Stomach smooth muscle (tissue), 2 donors: ENCODE measurements around the gene ST6GALNAC2.

Experiments used
- H3K27ac ChIP-seq: one replicate; pipeline ENCODE4 v1.7.0; 2013; ENCODE audit warnings: mild to moderate bottlenecking, low read length, inconsistent platforms
- H3K27me3 ChIP-seq, 2 donors: one replicate each; pipeline ENCODE4 v1.7.0; 2013; ENCODE audit warnings: low read length in 2 of 2; ENCODE audit not compliant: insufficient read depth in 2 of 2, control insufficient read depth in 1 of 2
- H3K36me3 ChIP-seq, 2 donors: one replicate each; pipeline ENCODE4 v1.7.0; 2013; ENCODE audit warnings: low read length in 2 of 2; ENCODE audit not compliant: control insufficient read depth in 2 of 2, insufficient read depth in 2 of 2
- H3K4me1 ChIP-seq: one replicate; pipeline ENCODE4 v1.7.0; 2013; ENCODE audit warnings: low read length; ENCODE audit not compliant: control insufficient read depth, insufficient read depth
- H3K4me3 ChIP-seq, 2 donors: one replicate each; pipeline ENCODE4 v1.7.0; 2013; ENCODE audit warnings: low read length in 2 of 2
- H3K9ac ChIP-seq, 2 donors: one replicate each; pipeline ENCODE4 v1.7.0; 2013; ENCODE audit warnings: low read length in 2 of 2, mild to moderate bottlenecking in 1 of 2
- H3K9me3 ChIP-seq, 2 donors: one replicate each; pipeline ENCODE4 v1.7.0; 2013; ENCODE audit warnings: low read length in 2 of 2; ENCODE audit not compliant: control insufficient read depth in 2 of 2
- donor health status: healthy.
- donor health status: Pancreatic carcinoma.

The ST6GALNAC2 gene

DNA sequence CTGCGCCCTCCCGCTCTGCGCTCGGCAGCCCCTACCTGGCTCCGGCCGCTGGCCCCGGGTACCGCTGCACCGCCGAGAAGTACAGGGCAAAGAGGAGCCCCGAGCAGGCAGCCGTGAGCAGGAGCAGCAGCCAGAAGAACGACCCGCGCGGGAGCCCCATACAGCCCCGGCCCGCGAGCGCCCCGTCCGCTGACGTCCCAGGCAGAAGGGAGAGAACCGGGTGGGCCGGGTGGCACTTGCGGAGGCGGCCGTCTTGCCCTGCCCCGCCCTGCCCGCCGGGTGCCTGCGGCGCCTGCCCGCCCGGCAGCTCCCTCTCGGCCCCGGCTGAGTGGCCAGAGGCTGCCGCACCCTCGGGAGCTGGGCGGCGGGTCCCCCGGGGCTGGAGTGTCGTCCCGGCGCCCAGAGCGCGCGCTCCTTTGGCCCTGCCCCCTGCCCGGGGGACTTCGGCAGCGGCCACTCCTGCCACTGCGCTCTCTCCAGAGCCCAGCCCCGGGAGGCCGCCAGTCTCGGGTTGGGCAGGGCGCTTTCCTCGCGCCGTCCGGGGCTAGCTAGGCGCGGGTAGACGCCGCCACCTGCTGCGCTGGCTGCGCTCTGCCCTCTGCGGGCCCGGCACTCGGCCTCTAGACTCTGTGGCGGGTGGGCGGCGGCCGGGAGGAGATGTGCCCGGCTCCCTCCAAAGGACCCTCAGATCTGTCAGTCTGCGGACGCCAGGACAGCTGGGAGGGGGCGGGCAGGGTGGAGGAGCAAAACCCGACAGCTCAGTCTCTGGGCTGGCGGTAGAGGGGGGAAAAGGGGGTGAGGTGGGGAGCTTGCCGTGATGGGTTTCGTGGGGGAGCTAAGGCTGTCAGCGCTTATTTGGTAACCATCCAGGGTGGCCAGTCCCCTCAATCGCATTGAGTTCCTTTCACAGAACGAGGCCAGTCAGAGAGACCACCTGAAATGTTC, at the start of gene ST6GALNAC2:
Gene ST6GALNAC2, minus strand, starts transcription at position 212 of the 945 bp plus-strand sequence. Its CDS starts 52 bp downstream, at position 160.
- Histone ChIP-seq H3K9ac (peak within 1 kb of the TSS; percentile 21 to 42), H3K9me3 (no peaks in the 10 kb centered on the region), H3K27ac (no peak within 1 kb of the TSS), H3K27me3 (peaks cover 22 to 36% of the 10 kb centered on the region in 2 donors), H3K36me3 (no peaks in the 10 kb centered on the region), H3K4me3 (peak within 1 kb of the TSS; percentile 67 to 71), H3K4me1 (peaks cover 19% of the 10 kb centered on the region)

DNA sequence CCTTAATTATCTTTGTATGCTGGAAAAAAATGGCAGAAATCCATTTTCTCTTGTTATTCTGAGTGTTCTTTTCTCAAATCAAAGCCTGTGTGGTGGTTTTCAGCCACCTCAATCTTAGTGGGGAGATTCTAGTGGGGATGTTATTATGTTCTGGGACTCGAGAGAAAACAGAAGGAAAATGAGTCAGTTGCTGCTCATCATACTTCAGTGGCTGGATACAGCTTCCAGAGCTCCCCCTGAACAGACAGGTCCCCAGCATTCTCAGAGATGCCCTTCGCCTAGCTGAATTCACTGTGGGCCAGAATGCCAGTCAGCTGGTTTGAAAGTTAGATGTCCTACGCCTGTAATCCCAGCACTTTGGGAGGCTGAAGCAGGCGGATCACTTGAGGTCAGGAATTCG, 49.4 kb upstream of the ST6GALNAC2 start:
- H3K4me1 ChIP-seq = no peaks in the 10 kb centered on the region
- no peaks in the 10 kb centered on the region for H3K36me3 ChIP-seq
- H3K9ac ChIP-seq = no peak overlapping the region
- no peaks in the 10 kb centered on the region for H3K9me3 ChIP-seq
- H3K27ac ChIP-seq = no peak overlapping the region
- H3K4me3 ChIP-seq = no peak overlapping the region
- H3K27me3 ChIP-seq = peaks cover 0 to 3% of the 10 kb centered on the region in 2 donors

DNA sequence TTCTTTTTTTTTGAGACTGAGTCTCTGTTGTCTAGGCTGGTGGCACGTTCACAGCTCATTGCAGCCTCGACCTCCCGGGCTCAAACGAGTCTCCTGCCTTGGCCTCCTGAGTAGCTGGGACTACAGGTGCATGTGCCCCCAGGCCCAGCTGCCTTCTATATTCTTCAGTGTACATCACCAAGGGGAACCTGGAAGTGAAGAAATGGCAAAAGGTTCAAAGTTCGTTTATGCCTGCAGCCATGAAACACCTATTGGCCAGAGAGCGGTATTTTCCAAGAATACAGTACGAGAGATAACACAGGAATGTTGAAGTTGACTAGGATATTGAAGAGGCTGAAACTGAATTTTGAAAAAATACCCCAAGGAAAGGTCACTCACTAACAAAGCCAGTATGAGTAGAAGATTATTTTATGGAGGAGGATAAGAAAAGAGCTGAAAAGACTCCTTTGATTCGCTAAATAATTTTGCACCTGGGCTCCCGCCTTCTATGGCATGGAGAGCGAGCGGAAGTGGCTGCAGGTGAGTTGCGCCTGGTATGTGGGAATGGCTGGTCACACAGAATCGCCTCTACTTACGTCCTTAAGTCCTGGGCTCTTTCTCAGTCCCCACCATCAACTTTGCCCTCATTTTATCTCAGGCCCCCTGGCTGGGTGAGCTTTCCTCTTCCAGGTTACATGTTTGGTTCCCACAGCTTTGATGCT, 48.1 kb upstream of the ST6GALNAC2 start:
- H3K36me3 ChIP-seq = no peaks in the 10 kb centered on the region
- H3K4me3 ChIP-seq = no peak overlapping the region
- peaks cover 0 to 3% of the 10 kb centered on the region in 2 donors for H3K27me3 ChIP-seq
- no peak overlapping the region for H3K27ac ChIP-seq
- H3K4me1 ChIP-seq = no peaks in the 10 kb centered on the region
- no peak overlapping the region for H3K9ac ChIP-seq
- H3K9me3 ChIP-seq = no peaks in the 10 kb centered on the region

DNA sequence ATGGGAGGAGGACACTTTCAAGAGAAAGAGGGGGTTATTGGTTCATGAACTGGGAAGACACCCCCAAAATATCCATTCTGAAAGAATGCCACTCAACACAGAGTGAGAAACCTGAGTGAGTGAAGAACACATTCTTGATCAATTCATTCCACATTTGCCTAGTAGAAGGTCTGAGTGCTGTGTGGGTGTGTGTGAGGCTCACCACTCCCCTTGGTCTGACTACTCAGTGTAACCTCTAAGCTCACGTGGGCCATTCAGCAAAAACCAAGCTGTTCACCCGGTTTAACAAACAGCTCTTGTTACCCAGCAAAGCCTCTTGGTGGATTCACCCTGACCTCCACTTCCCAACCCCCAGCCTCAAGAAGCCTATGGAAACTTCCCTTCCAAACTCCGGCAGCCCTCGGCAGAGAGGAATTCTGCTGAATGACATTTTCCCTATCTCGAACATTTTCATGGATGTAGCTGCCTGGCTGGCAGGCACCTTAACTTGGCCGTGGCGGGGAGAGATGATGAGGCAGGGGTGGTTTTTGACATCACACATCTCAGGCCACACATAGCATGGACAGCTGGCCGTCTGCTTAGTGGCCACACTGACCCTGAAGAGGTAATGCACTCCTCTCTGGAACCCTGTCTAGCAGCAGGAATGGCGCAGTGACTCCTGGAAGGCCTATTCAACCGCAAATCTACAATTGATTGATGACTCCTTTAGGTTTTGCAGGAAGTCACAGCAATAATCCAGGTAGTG, 46.3 kb upstream of the ST6GALNAC2 start:
- no peaks in the 10 kb centered on the region for H3K36me3 ChIP-seq
- no peak overlapping the region for H3K4me3 ChIP-seq
- no peak overlapping the region for H3K27ac ChIP-seq
- peaks cover 0 to 3% of the 10 kb centered on the region in 2 donors for H3K27me3 ChIP-seq
- no peaks in the 10 kb centered on the region for H3K4me1 ChIP-seq
- no peak overlapping the region for H3K9ac ChIP-seq
- no peaks in the 10 kb centered on the region for H3K9me3 ChIP-seq

DNA sequence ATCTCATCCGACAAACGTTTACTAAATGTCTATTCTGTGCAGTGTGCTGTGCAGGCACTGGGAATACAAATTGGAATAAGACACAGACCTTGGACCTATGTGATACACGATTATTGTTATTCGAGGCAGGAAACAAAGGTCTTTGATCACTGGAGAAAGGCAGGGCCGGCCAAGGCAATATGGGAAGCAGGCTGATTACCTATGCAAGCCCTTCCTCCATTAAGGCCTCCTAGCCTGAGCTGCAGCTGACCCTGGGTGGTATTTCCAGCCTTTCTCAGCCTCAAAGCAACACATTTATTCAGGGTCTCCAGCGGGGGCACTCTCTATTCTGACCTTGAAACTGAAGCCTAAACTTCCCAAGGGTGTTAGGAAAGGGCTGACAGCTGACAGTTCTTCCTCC, 44.5 kb upstream of the ST6GALNAC2 start:
- H3K9me3 ChIP-seq = no peaks in the 10 kb centered on the region
- no peak overlapping the region for H3K27ac ChIP-seq
- no peaks in the 10 kb centered on the region for H3K4me1 ChIP-seq
- no peaks in the 10 kb centered on the region for H3K36me3 ChIP-seq
- no peaks in the 10 kb centered on the region for H3K27me3 ChIP-seq
- H3K9ac ChIP-seq = no peak overlapping the region
- H3K4me3 ChIP-seq = no peak overlapping the region

DNA sequence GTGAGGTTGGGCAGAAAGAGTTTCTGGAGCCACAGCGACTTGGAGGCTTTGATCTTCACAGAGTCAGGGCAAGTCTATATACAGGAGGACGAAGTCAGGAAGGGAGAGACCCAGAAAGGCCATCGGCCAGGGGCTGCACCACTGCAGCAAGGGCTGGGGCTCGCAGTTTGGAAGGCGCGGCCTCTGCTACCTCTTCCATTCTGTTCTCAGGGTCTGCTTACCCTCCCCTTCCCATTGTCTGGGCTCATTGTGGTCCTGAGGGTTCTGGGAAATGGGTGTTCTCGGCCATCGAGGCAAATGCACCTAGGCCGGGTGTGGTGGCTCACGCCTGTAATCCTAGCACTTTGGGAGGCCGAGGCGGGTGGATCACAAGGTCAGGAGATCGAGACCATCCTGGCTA, 41.9 kb upstream of the ST6GALNAC2 start:
- no peak overlapping the region for H3K27ac ChIP-seq
- H3K9ac ChIP-seq = no peak overlapping the region
- H3K27me3 ChIP-seq = no peaks in the 10 kb centered on the region
- no peaks in the 10 kb centered on the region for H3K36me3 ChIP-seq
- H3K4me3 ChIP-seq = no peak overlapping the region
- H3K4me1 ChIP-seq = no peaks in the 10 kb centered on the region
- no peaks in the 10 kb centered on the region for H3K9me3 ChIP-seq

DNA sequence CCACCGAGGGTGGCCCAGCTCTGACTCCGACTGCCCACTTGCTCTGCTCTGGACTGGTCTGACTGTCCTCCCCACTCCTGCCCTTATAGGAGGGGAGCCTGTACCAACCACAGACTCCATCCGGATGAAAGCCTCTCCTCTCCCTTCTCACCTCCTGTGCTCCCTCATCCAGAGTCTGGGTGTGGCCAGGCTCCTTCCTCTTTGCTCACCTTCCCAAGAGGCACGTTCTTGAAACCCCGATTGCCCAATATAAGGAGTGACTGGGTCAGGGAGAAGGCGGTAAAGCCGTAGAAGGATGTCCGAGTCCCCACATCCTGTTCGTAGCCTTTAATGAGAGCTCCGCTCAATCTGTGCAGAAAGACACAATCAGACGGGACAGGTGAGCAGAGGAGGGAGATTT, 40.8 kb upstream of the ST6GALNAC2 start:
- H3K27ac ChIP-seq = no peak overlapping the region
- no peaks in the 10 kb centered on the region for H3K36me3 ChIP-seq
- H3K9ac ChIP-seq = no peak overlapping the region

DNA sequence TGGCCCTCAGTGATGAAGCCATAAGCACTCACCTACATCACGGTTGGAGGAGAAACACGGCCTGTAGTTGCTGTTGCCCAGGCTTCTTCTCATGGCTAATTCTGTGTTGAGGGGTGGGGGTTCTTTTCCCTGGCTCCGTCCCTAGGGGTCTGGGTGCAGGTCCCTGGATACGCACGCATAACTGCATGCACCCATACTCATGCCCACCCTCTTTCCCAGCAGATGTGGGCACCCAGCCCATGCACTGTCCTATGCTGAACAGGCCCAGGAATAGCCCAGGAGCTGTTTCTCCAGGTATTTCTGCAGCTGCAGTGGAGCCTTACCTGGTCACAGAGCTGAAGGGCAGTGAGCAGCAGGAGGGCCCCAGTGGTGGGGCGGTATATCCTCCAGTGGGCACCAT, 39.8 kb upstream of the ST6GALNAC2 start:
- Histone ChIP-seq H3K36me3 (no peaks in the 10 kb centered on the region), H3K27me3 (no peaks in the 10 kb centered on the region), H3K27ac (no peak overlapping the region), H3K4me3 (no peak overlapping the region), H3K9ac (no peak overlapping the region), H3K9me3 (no peaks in the 10 kb centered on the region), H3K4me1 (no peaks in the 10 kb centered on the region)

More for the DNA sequence above, 40.8 kb upstream of the ST6GALNAC2 start:
- no peaks in the 10 kb centered on the region for H3K4me1 ChIP-seq
- H3K4me3 ChIP-seq = no peak overlapping the region
- no peaks in the 10 kb centered on the region for H3K9me3 ChIP-seq
- H3K27me3 ChIP-seq = no peaks in the 10 kb centered on the region

DNA sequence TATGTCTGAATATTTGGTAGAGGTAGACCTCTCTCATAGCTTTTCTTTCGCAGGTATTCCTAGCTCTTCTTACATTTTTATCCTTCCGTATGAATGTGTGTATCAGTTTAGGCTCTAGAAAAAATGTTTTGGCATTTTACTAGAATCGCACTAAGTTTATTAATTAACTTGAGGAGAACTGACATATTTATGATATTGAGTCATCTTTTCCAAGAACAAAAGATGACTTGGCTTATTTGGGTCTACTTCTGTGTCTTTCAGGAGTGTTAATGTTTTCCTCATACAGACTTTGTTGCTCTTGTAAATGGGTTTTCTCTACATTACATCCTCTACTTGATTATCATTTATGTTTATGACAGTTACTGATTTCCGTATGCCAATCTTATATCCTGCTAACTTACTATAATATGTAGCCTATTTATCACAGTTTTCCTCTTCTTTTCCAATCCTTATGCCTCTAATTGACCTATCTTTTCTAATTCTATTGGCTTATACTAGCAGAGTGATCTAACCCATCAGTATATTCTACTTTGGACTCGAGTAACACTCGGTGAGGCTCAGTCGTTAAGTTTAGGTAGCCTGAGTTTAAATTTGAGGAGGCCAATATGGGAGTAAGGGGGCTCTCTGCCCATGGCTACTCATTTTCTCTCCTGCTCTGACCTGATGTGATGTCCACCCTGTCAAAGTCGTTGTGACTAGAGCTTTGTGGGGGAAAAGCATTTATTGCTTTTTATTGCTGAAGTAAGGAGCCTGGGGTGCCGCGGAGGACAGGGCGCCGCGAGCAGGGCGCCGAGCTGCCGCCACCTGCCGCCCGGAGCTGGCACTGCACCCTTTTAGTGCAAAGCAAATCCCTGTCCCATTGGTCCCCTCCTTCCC, 37.8 kb upstream of the ST6GALNAC2 start:
- Histone ChIP-seq H3K9ac (no peak overlapping the region), H3K4me1 (no peaks in the 10 kb centered on the region), H3K27me3 (no peaks in the 10 kb centered on the region), H3K27ac (no peak overlapping the region), H3K4me3 (no peak overlapping the region), H3K9me3 (no peaks in the 10 kb centered on the region), H3K36me3 (no peaks in the 10 kb centered on the region)

DNA sequence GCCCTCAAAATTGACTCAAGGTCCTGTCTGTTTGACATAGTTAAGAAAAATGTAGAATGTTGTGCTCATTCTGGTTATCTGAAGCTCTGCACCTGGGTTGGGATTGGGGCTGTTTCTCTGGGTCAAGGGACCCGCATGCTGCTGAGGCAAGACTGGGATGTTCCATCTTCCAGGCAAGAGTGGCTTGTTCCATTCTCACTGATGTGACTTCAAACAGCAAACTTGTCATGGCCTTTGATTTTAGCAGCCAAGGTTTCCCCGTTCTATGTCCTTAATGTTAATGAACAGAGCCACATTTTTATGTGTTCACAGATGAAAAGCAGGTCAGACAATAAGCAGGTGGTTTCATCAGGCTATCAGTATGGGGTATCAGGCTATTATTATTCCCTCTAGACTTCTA, 32.2 kb upstream of the ST6GALNAC2 start:
- Histone ChIP-seq H3K27me3 (no peaks in the 10 kb centered on the region), H3K27ac (no peak overlapping the region), H3K9me3 (no peaks in the 10 kb centered on the region), H3K9ac (no peak overlapping the region), H3K4me1 (no peaks in the 10 kb centered on the region), H3K4me3 (no peak overlapping the region), H3K36me3 (no peaks in the 10 kb centered on the region)
